ENCODE results near the gene TTLL10. TPM values are rescaled to one million over a fixed set of nuclear protein-coding genes. Genes with fewer than 3 reads are reported as not detected.
"Not testable (repeated sequence)": the region's sequence is repeated elsewhere in the genome, so short reads cannot be mapped to it uniquely, and the experiment has no call there.

TTLL10 gene
- total RNA-seq, 4 donors from 2014 or later: 0.17 TPM; not detected in 3

- 61% methylated on average over 9 of the region's 48 CpGs for WGBS
- intact Hi-C loops (cut with DNase I): no loop called here
- H3K27me3 ChIP-seq: peaks cover 0 to 68% (median 15%) of the 10 kb centered on the region in 4 donors
Observed at GRCh38 chr1:1136547-1137230, 37.0 kb upstream of the TTLL10 start.

GRCh38 chr1:1137256-1138045, 36.2 kb upstream of the TTLL10 start:
- Histone ChIP-seq H3K36me3 (no peaks in the 10 kb centered on the region), H3K27ac (replicated peaks in 1 of 4) (no peak overlapping the region), H3K4me1 (peaks cover 0 to 15% (median 7%) of the 10 kb centered on the region in 4 donors), H3K9me3 (no peaks in the 10 kb centered on the region), H3K4me3 (peak overlapping the region in 2 of 4 donors; percentile 12 to 38), H3K27me3 (peaks cover 0 to 70% (median 15%) of the 10 kb centered on the region in 4 donors)
- TF ChIP-seq EP300 (IDR thresholded peaks at IDR 0.05) (no peak), POLR2A (IDR thresholded peaks at IDR 0.05; ENCODE audit: low read depth) (no peak), CTCF (IDR thresholded peaks at IDR 0.05) (no peak), POLR2AphosphoS5 (IDR thresholded peaks at IDR 0.05) (no peak)
- no peak for DNase-seq (ENCODE audit: extremely low spot score)
- intact Hi-C loops (cut with DNase I): no loop called here
- 37% methylated on average over 13 of the region's 36 CpGs for WGBS

More at GRCh38 chr1:1136547-1137230, 37.0 kb upstream of the TTLL10 start:
- no peak for DNase-seq (ENCODE audit: extremely low spot score)
- peaks cover 0 to 15% (median 7%) of the 10 kb centered on the region in 4 donors for H3K4me1 ChIP-seq
- H3K27ac ChIP-seq (replicated peaks in 1 of 4): no peak overlapping the region
- TF ChIP-seq POLR2AphosphoS5 (IDR thresholded peaks at IDR 0.05) (no peak), EP300 (IDR thresholded peaks at IDR 0.05) (no peak), POLR2A (IDR thresholded peaks at IDR 0.05; ENCODE audit: low read depth) (no peak), CTCF (IDR thresholded peaks at IDR 0.05) (no peak)
- H3K9me3 ChIP-seq: no peaks in the 10 kb centered on the region
- H3K4me3 ChIP-seq: peak overlapping the region in 2 of 4 donors; percentile 12 to 38
- H3K36me3 ChIP-seq: no peaks in the 10 kb centered on the region

- H3K9me3 ChIP-seq: no peaks in the 10 kb centered on the region
- H3K4me3 ChIP-seq: no peak overlapping the region
- no peaks in the 10 kb centered on the region for H3K36me3 ChIP-seq
- H3K27ac ChIP-seq (replicated peaks in 1 of 4): no peak overlapping the region
- WGBS: 35% methylated on average over 16 of the region's 18 CpGs
- TF ChIP-seq EP300 (IDR thresholded peaks at IDR 0.05) (no peak), POLR2AphosphoS5 (IDR thresholded peaks at IDR 0.05) (no peak), CTCF (IDR thresholded peaks at IDR 0.05) (no peak), POLR2A (IDR thresholded peaks at IDR 0.05; ENCODE audit: low read depth) (no peak)
- H3K4me1 ChIP-seq: peaks cover 0 to 9% (median 3%) of the 10 kb centered on the region in 4 donors
- intact Hi-C loops (cut with DNase I): no loop called here
- peaks cover 0 to 82% (median 15%) of the 10 kb centered on the region in 4 donors for H3K27me3 ChIP-seq
- DNase-seq (ENCODE audit: extremely low spot score): no peak
Observed at GRCh38 chr1:1140673-1141072, 33.0 kb upstream of the TTLL10 start.

GRCh38 chr1:1141244-1141910, 32.3 kb upstream of the TTLL10 start:
- Histone ChIP-seq H3K9me3 (no peaks in the 10 kb centered on the region), H3K27ac (replicated peaks in 1 of 4) (no peak overlapping the region), H3K4me3 (no peak overlapping the region), H3K36me3 (no peaks in the 10 kb centered on the region), H3K4me1 (peaks cover 0 to 9% (median 3%) of the 10 kb centered on the region in 4 donors), H3K27me3 (peaks cover 0 to 82% (median 15%) of the 10 kb centered on the region in 4 donors)
- no peak for DNase-seq (ENCODE audit: extremely low spot score)
- intact Hi-C loops (cut with DNase I): no loop called here
- 28% methylated on average over 7 of the region's 25 CpGs for WGBS
- no peak for TF ChIP-seq EP300 (IDR thresholded peaks at IDR 0.05)
- no peak for TF ChIP-seq POLR2AphosphoS5 (IDR thresholded peaks at IDR 0.05)

- no peak for TF ChIP-seq POLR2A (IDR thresholded peaks at IDR 0.05; ENCODE audit: low read depth)
- TF ChIP-seq CTCF (IDR thresholded peaks at IDR 0.05): no peak
- TF ChIP-seq EP300 (IDR thresholded peaks at IDR 0.05): no peak
- TF ChIP-seq POLR2AphosphoS5 (IDR thresholded peaks at IDR 0.05): no peak
- no peaks in the 10 kb centered on the region for H3K9me3 ChIP-seq
- DNase-seq (ENCODE audit: extremely low spot score): no peak
- H3K27me3 ChIP-seq: peaks cover 0 to 82% (median 10%) of the 10 kb centered on the region in 4 donors
- peaks cover 0 to 5% (median 3%) of the 10 kb centered on the region in 4 donors for H3K4me1 ChIP-seq
- no peaks in the 10 kb centered on the region for H3K36me3 ChIP-seq
- H3K4me3 ChIP-seq: no peak overlapping the region
- no peak overlapping the region for H3K27ac ChIP-seq (replicated peaks in 1 of 4)
- intact Hi-C loops (cut with DNase I): no loop called here
- 41% methylated on average over 12 of the region's 15 CpGs for WGBS
Observed at GRCh38 chr1:1141911-1142250, 31.8 kb upstream of the TTLL10 start.

GRCh38 chr1:1142352-1142751, 31.3 kb upstream of the TTLL10 start:
- H3K27ac ChIP-seq (replicated peaks in 1 of 4); intact Hi-C loops (cut with DNase I); DNase-seq (ENCODE audit: extremely low spot score); H3K9me3 ChIP-seq; H3K4me3 ChIP-seq; H3K36me3 ChIP-seq; H3K4me1 ChIP-seq: not testable (repeated sequence)
- peaks cover 0 to 82% (median 5%) of the 10 kb centered on the region in 4 donors for H3K27me3 ChIP-seq
- 62% methylated on average over 15 of the region's 15 CpGs for WGBS
